ENCODE measurements around the gene IL1R1. TPM values are rescaled to one million over a fixed set of nuclear protein-coding genes. Genes with fewer than 3 reads are reported as not detected.

Gene IL1R1
- total and polyA plus RNA-seq, 2 of the 4 experiments (the other 2 are of a cell fraction): 6.5 to 13.8 TPM

DNA sequence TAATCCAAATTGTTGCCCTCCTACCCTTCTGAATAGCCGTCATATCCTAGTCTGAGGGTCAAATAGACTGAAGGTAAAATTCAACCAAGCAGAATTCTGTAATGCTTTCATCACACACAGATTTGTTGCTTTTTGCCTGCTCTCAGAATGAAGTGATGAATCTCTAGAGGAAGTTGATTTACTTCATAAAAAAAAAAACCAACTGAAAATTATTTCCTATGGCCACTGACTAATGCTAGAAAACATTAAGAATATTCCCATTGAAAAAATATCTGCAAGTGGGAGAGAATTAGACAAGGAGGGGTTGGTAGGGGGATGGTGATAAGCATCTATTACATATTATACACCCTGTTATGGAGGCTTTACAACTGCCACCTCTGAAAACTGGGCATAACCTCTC lies 42.0 kb downstream of the IL1R1 start:
- Histone ChIP-seq H3K14ac (replicated peaks; ENCODE audit: low read depth, low read length) (no peak overlapping the region), H3K18ac (ENCODE audit: low read depth, low read length) (no peak overlapping the region), H4K5ac (ENCODE audit: low read depth, low read length) (no peak overlapping the region), H3K9me1 (ENCODE audit: insufficient read depth, low read length) (no peaks in the 10 kb centered on the region), H2AFZ (replicated peaks; ENCODE audit: low read length, poor library complexity) (no peak overlapping the region), H3K79me1 (ENCODE audit: low read depth in 1 of 2, low read length in 2 of 2) (no peaks in the 10 kb centered on the region), H3K9ac (ENCODE audit: low read depth, low read length) (no peak overlapping the region), H3K4me2 (ENCODE audit: low read depth, low read length) (no peak overlapping the region), H3K4me3 (ENCODE audit: insufficient read depth, low read depth, low read length) (no peak overlapping the region), H2BK5ac (ENCODE audit: low read depth, low read length, poor library complexity, severe bottlenecking) (no peak overlapping the region), H3K36me3 (ENCODE audit: control insufficient read depth, insufficient read depth, low read length) (peaks cover 4% of the 10 kb centered on the region; the same call in 1 of the 2 replicates), H2AK9ac (replicated peaks; ENCODE audit: low read depth, low read length, poor library complexity) (no peak overlapping the region), H2BK120ac (ENCODE audit: low read depth, low read length) (no peak overlapping the region), H2AK5ac (ENCODE audit: low read depth, low read length) (no peak overlapping the region), H4K91ac (ENCODE audit: insufficient read depth, low read depth, low read length) (no peak overlapping the region), H3K56ac (ENCODE audit: extremely low read depth, insufficient read depth, low read length) (no peak overlapping the region), H3K27me3 (ENCODE audit: control insufficient read depth, insufficient read depth, low read length) (no peaks in the 10 kb centered on the region), H3K23ac (ENCODE audit: low read depth, low read length) (no peak overlapping the region), H2BK15ac (ENCODE audit: low read depth, low read length) (no peak overlapping the region), H3K4me1 (ENCODE audit: control insufficient read depth, insufficient read depth, low read length) (no peaks in the 10 kb centered on the region), H4K8ac (ENCODE audit: low read depth in 2 of 2, low read length in 2 of 2) (no peak overlapping the region), H2BK20ac (ENCODE audit: low read depth, low read length) (no peak overlapping the region), H4K20me1 (ENCODE audit: insufficient read depth, low read length) (no peaks in the 10 kb centered on the region), H3K9me3 (ENCODE audit: control insufficient read depth, insufficient read depth, low read length) (no peaks in the 10 kb centered on the region), H3K27ac (ENCODE audit: insufficient read depth, low read length) (no peak overlapping the region), H3K4ac (ENCODE audit: low read depth, low read length) (no peak overlapping the region)
- BruUV-seq (replicated peaks): no TSS peak
- DNase-seq: no peak
- WGBS, 2 experiments (ENCODE audit: extremely low coverage in 2 of 2, insufficient read length in 1 of 2): no CpG with 5 or more reads among the region's 1 CpG
- CTCF ChIA-PET: interaction anchor here (0.6 to 0.7 kb wide), 2 partner anchors 56 to 60 kb away, joined by 3 to 4 read pairs; no protein-coding TSS in a partner anchor
- TF ChIP-seq ELK1 (IDR thresholded peaks at IDR 0.05; ENCODE audit: borderline replicate concordance, low read depth, low read length) (no peak), RCOR1 (IDR thresholded peaks at IDR 0.05; ENCODE audit: insufficient replicate concordance, low read length) (no peak), RAD21 (IDR thresholded peaks at IDR 0.05; ENCODE audit: low read length) (no peak), NFE2L2 (IDR thresholded peaks at IDR 0.05; ENCODE audit: low read depth, low read length) (no peak), MAFK (IDR thresholded peaks at IDR 0.05; ENCODE audit: low read depth, low read length) (no peak), CHD1 (IDR thresholded peaks at IDR 0.05; ENCODE audit: low read depth, low read length) (no peak), POLR2A (IDR thresholded peaks at IDR 0.05; ENCODE audit: low read depth, low read length) (no peak), MAZ (IDR thresholded peaks at IDR 0.05; ENCODE audit: borderline replicate concordance, low read depth, low read length) (no peak), SMC3 (IDR thresholded peaks at IDR 0.05; ENCODE audit: low read depth, low read length) (no peak), FOS (IDR thresholded peaks at IDR 0.05; ENCODE audit: low read depth, low read length) (no peak), CEBPB (IDR thresholded peaks at IDR 0.05; ENCODE audit: low read depth, low read length) (no peak), MXI1 (IDR thresholded peaks at IDR 0.05; ENCODE audit: borderline replicate concordance, low read depth, low read length) (no peak), BHLHE40 (IDR thresholded peaks at IDR 0.05; ENCODE audit: low read depth, low read length) (no peak), USF2 (IDR thresholded peaks at IDR 0.05; ENCODE audit: low read depth, low read length) (no peak), RFX5 (IDR thresholded peaks at IDR 0.05; ENCODE audit: low read depth, low read length) (no peak)
- TF ChIP-seq, protein P1, sequence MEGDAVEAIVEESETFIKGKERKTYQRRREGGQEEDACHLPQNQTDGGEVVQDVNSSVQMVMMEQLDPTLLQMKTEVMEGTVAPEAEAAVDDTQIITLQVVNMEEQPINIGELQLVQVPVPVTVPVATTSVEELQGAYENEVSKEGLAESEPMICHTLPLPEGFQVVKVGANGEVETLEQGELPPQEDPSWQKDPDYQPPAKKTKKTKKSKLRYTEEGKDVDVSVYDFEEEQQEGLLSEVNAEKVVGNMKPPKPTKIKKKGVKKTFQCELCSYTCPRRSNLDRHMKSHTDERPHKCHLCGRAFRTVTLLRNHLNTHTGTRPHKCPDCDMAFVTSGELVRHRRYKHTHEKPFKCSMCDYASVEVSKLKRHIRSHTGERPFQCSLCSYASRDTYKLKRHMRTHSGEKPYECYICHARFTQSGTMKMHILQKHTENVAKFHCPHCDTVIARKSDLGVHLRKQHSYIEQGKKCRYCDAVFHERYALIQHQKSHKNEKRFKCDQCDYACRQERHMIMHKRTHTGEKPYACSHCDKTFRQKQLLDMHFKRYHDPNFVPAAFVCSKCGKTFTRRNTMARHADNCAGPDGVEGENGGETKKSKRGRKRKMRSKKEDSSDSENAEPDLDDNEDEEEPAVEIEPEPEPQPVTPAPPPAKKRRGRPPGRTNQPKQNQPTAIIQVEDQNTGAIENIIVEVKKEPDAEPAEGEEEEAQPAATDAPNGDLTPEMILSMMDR (conservative IDR thresholded peaks at IDR 0.05; ENCODE audit: low read depth, low read length): no peak
- dilution Hi-C loops (cut with HindIII; ENCODE audit: low sequenced_read_pairs, unreplicated experiment): no loop called here
- in situ Hi-C loops (cut with MboI; ENCODE audit: low sequenced_read_pairs): no loop called here
- intact Hi-C loops (cut with micrococcal nuclease): no loop called here
- ATAC-seq (ENCODE audit: low read depth): no peak
- POLR2A ChIA-PET (ENCODE audit: unreplicated experiment): no interaction called here

All from IMR-90 (cell line).